HFFc6 (cell line): ENCODE results near the gene TBL1Y. TPM values are rescaled to one million over a fixed set of nuclear protein-coding genes. Genes with fewer than 3 reads are reported as not detected.

Source experiments
- DNase-seq: peaks from one replicate; pipeline ENCODE4 v3.0.0-alpha.2; 2018
- H3K27ac Mint-ChIP-seq: 2 replicates; pipeline ENCODE4 v1.8.0; 2020; ENCODE audit warnings: mild to moderate bottlenecking, mixed read lengths
- H3K27me3 Mint-ChIP-seq: 2 replicates; pipeline ENCODE4 v1.8.0; 2021; ENCODE audit warnings: mild to moderate bottlenecking, moderate library complexity, mixed read lengths; ENCODE audit not compliant: insufficient read depth
- H3K36me3 Mint-ChIP-seq: 2 replicates; pipeline ENCODE4 v1.8.0; 2021; ENCODE audit warnings: low read depth, mixed read lengths
- H3K4me1 Mint-ChIP-seq: 2 replicates; pipeline ENCODE4 v1.8.0; 2020; ENCODE audit warnings: low read depth, mixed read lengths
- H3K4me3 Mint-ChIP-seq: 2 replicates; pipeline ENCODE4 v1.8.0; 2020; ENCODE audit warnings: mild to moderate bottlenecking, moderate library complexity, mixed read lengths
- H3K9me3 Mint-ChIP-seq: 2 replicates; pipeline ENCODE4 v1.8.0; 2020; ENCODE audit warnings: mild to moderate bottlenecking, mixed read lengths
- total RNA-seq, 6 experiments: library from RNA; stranded (reverse); fragmentation: NEBNext Ultra II Directional; extraction: Animal tissue kit (Norgen Biotek cat#: 25700); gene quantifications; 2 replicates in 1 of 6; 3 replicates in 5 of 6; pipeline ENCODE4 v1.2.3, GENCODE V29; 2021
- TF ChIP-seq, protein P1 (sequence below): fragments of 200-600 bp; sonication (generic); IDR thresholded peaks from 2 replicates; pipeline ENCODE4 v1.5.0; 2021; ENCODE audit warnings: antibody characterized with exemption, mild to moderate bottlenecking

Gene TBL1Y
- total RNA-seq, 6 experiments from 2014 or later = not detected

DNA sequence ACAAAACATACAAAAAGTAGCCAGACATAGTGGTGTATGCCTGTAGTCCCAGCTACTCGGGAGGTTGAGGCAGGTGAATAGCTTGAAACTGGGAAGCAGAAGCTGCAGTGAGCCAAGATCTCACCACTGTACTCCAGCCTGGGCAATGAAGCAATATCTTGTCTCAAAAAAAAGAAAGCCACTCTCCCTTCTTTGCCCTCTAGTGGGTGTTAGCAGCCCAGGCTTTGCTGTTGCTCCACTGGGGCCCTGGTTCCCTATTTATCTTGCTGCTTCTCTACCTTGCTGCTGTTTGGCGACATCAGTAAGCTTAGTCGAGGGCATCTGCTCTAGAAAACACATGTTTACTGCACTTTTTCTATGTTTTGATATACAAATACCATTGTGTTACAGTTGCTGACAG is 189.2 kb downstream of the TBL1Y start:
- Mint-ChIP-seq H3K4me3 (no peak overlapping the region), H3K4me1 (no peaks in the 10 kb centered on the region), H3K27me3 (no peaks in the 10 kb centered on the region), H3K36me3 (no peaks in the 10 kb centered on the region), H3K9me3 (no peaks in the 10 kb centered on the region), H3K27ac (no peak overlapping the region)
- no peak for DNase-seq
- TF ChIP-seq, protein P1, sequence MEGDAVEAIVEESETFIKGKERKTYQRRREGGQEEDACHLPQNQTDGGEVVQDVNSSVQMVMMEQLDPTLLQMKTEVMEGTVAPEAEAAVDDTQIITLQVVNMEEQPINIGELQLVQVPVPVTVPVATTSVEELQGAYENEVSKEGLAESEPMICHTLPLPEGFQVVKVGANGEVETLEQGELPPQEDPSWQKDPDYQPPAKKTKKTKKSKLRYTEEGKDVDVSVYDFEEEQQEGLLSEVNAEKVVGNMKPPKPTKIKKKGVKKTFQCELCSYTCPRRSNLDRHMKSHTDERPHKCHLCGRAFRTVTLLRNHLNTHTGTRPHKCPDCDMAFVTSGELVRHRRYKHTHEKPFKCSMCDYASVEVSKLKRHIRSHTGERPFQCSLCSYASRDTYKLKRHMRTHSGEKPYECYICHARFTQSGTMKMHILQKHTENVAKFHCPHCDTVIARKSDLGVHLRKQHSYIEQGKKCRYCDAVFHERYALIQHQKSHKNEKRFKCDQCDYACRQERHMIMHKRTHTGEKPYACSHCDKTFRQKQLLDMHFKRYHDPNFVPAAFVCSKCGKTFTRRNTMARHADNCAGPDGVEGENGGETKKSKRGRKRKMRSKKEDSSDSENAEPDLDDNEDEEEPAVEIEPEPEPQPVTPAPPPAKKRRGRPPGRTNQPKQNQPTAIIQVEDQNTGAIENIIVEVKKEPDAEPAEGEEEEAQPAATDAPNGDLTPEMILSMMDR = no peak

DNA sequence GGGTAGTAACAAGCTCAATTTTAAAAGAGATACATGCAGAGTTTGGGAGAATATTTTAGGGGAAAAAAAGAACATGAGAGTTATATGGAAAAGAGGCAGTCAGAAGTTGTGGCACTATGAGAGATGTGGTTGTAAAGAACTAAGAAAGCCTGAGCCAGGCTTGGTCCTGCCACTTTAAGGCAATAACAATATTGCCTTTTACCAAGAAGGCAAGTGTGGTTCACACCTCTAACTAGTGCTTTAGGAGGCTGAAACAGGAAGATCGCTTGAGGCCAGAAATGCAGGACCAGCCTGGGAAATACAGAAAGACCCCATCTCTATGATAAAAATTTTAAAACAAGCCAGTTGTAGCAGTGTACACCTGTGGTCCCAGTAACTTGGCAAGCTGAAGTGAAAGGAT is 192.2 kb downstream of the TBL1Y start:
- Mint-ChIP-seq H3K27ac (no peak overlapping the region), H3K4me1 (no peaks in the 10 kb centered on the region), H3K9me3 (no peaks in the 10 kb centered on the region), H3K4me3 (no peak overlapping the region), H3K27me3 (peaks cover 3% of the 10 kb centered on the region; the same call in 1 of the 2 replicates), H3K36me3 (no peaks in the 10 kb centered on the region)
- no peak for DNase-seq
- TF ChIP-seq, protein P1 = no peak

DNA sequence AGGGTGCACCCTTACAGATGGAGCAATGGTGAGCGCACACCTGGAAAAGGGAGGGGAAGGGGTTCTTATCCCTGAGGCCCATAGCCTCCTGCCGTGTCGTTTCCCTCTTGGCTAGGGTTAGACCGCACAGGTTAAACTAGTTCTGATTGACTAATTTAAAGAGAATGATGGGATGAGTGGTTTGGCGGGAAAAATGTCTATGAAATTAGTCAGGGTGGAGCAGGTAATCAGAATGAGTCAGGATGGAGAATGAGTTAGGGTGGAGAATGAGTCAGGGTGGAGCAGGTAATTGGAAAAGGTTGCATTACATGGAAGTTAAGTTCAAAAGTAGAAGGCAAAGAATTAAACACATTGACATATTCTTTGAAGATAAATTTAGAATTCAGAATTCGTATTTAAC is 196.7 kb downstream of the TBL1Y start:
- H3K36me3 Mint-ChIP-seq = no peaks in the 10 kb centered on the region
- no peak for DNase-seq
- H3K27me3 Mint-ChIP-seq = peaks cover 3% of the 10 kb centered on the region; the same call in 1 of the 2 replicates
- TF ChIP-seq, protein P1 = no peak
- no peak overlapping the region for H3K27ac Mint-ChIP-seq
- H3K4me1 Mint-ChIP-seq = no peaks in the 10 kb centered on the region
- H3K9me3 Mint-ChIP-seq = no peaks in the 10 kb centered on the region
- no peak overlapping the region for H3K4me3 Mint-ChIP-seq

DNA sequence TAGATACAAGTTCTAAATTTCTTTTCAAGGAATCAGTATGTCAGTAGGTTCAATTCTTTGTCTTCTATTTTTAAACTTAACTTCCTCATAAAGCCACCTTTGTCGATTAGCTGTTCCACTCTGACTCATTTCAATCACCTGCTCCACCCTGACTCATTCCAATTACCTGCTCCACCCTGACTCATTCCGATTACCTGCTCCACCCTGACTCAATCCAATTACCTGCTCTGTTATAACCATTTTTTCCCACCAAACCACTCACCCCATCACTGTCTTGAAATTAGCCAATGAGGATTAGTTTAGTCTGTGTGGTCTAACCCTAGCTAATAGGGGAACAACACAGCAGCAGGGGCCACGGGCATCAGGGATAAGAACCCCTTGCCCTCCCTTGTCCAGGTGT is 199.6 kb downstream of the TBL1Y start:
- Mint-ChIP-seq H3K4me3 (no peak overlapping the region), H3K27ac (no peak overlapping the region), H3K36me3 (no peaks in the 10 kb centered on the region), H3K27me3 (peaks cover 3% of the 10 kb centered on the region; the same call in 1 of the 2 replicates), H3K4me1 (no peaks in the 10 kb centered on the region), H3K9me3 (no peaks in the 10 kb centered on the region)
- DNase-seq = no peak
- TF ChIP-seq, protein P1 = no peak

DNA sequence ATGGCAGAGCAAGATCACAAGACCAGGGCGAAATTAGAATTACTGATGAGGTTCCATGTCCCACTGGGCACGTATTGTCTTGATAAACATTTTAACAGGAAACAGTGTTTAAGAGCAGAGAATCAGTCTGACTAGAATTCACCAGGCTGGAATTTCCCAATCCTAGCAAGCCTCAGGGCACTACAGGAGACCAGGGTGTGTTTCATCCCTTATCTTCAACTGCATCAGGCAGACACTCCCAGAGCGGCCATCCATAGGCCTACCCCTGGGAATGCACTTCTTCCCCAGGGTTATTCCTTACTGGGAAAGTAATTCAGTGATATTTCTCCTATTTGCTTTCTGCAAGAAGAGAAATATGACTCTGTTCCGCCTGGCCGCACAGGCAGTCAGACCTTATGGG is 205.4 kb downstream of the TBL1Y start:
- H3K27me3 Mint-ChIP-seq = no peaks in the 10 kb centered on the region
- no peaks in the 10 kb centered on the region for H3K4me1 Mint-ChIP-seq
- no peaks in the 10 kb centered on the region for H3K36me3 Mint-ChIP-seq
- H3K4me3 Mint-ChIP-seq = no peak overlapping the region
- no peak for DNase-seq
- TF ChIP-seq, protein P1 = no peak
- H3K9me3 Mint-ChIP-seq = no peaks in the 10 kb centered on the region
- no peak overlapping the region for H3K27ac Mint-ChIP-seq

DNA sequence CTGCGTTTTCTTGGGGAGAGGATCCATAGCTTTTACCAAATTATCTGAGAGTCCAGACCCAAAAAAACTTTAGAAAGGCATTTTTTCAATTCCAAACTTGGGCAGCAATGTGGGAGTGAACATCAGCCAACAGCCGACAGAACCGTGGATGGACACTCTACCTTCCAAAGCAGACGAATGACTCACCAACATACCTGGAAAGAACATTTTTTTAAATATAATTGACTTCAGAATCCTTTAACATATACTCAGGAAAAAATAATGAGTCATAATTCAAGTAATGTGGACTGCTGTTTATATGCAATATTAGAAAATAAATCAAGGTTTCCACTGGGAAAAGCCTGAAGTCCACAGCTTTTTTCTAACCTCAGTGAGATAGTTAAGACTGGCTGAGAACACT is 211.7 kb downstream of the TBL1Y start:
- Mint-ChIP-seq H3K36me3 (no peaks in the 10 kb centered on the region), H3K4me1 (no peaks in the 10 kb centered on the region), H3K4me3 (no peak overlapping the region), H3K27ac (no peak overlapping the region), H3K9me3 (no peaks in the 10 kb centered on the region), H3K27me3 (no peaks in the 10 kb centered on the region; the same call in 1 of the 2 replicates)
- TF ChIP-seq, protein P1 = no peak
- DNase-seq = no peak
